GM23338 (cell line): ENCODE results near the gene MRAS. TPM values are rescaled to one million over a fixed set of nuclear protein-coding genes. Genes with fewer than 3 reads are reported as not detected.

Experiments
- ATAC-seq: fragments of 200-7000 bp; cut with Tn5 transposase; 3 replicates; pipeline ENCODE4 v1.9.1; 2020
- DNase-seq: peaks from one replicate; pipeline ENCODE4 v3.0.0-alpha.2; 2015; ENCODE audit warnings: low spot score
- H2AFZ ChIP-seq: fragments of 200-600 bp; sonication (generic); 2 replicates; pipeline ENCODE4 v1.8.0; 2016; ENCODE audit warnings: antibody characterized with exemption, mild to moderate bottlenecking, moderate library complexity
- H3F3A ChIP-seq: fragments of 200-600 bp; sonication (generic); replicated peaks from 2 replicates; pipeline ENCODE4 v1.8.0; 2017; ENCODE audit warnings: antibody characterized with exemption, mixed run types, low read depth
- H3K27ac ChIP-seq: fragments of 200-600 bp; sonication (generic); 2 replicates; pipeline ENCODE4 v1.6.1; 2016; ENCODE audit warnings: low read depth
- H3K27me3 ChIP-seq: fragments of 200-600 bp; sonication (generic); 2 replicates; pipeline ENCODE4 v1.8.0; 2016; ENCODE audit warnings: mild to moderate bottlenecking, mixed run types, moderate library complexity; ENCODE audit not compliant: insufficient read depth
- H3K36me3 ChIP-seq: fragments of 200-600 bp; sonication (generic); 2 replicates; pipeline ENCODE4 v1.8.0; 2016; ENCODE audit warnings: mild to moderate bottlenecking; ENCODE audit not compliant: insufficient read depth
- H3K4me1 ChIP-seq: fragments of 200-600 bp; sonication (generic); 2 replicates; pipeline ENCODE4 v1.8.0; 2016; ENCODE audit warnings: mild to moderate bottlenecking, moderate library complexity; ENCODE audit not compliant: insufficient read depth
- H3K4me2 ChIP-seq: fragments of 200-600 bp; sonication (generic); 2 replicates; pipeline ENCODE4 v1.7.1; 2017; ENCODE audit warnings: mixed run types
- H3K4me3 ChIP-seq: fragments of 200-600 bp; sonication (generic); 2 replicates; pipeline ENCODE4 v1.6.1; 2016; ENCODE audit warnings: mixed run types
- H3K79me2 ChIP-seq: fragments of 200-600 bp; sonication (generic); replicated peaks from 2 replicates; pipeline ENCODE4 v1.8.0; 2017; ENCODE audit warnings: mild to moderate bottlenecking; ENCODE audit not compliant: insufficient read depth
- H3K9me2 ChIP-seq: fragments of 200-600 bp; sonication (generic); 2 replicates; pipeline ENCODE4 v1.8.0; 2017; ENCODE audit not compliant: insufficient read depth
- H4K20me1 ChIP-seq: fragments of 200-600 bp; sonication (generic); replicated peaks from 2 replicates; pipeline ENCODE4 v1.8.0; 2017; ENCODE audit warnings: mild to moderate bottlenecking; ENCODE audit not compliant: insufficient read depth
- H3K27ac Mint-ChIP-seq: 2 replicates; pipeline ENCODE4 v1.8.0; 2020; ENCODE audit warnings: inconsistent platforms, mild to moderate bottlenecking, moderate library complexity, mixed read lengths
- H3K27me3 Mint-ChIP-seq: 3 replicates; pipeline ENCODE4 v1.8.0; 2022; ENCODE audit warnings: low read depth, mild to moderate bottlenecking, moderate library complexity, mixed read lengths, inconsistent platforms; ENCODE audit not compliant: insufficient read depth, poor library complexity
- H3K36me3 Mint-ChIP-seq: 3 replicates; pipeline ENCODE4 v1.8.0; 2021; ENCODE audit warnings: low read depth, mild to moderate bottlenecking, inconsistent platforms, moderate library complexity, mixed read lengths
- H3K4me1 Mint-ChIP-seq: 3 replicates; pipeline ENCODE4 v1.8.0; 2020; ENCODE audit warnings: mild to moderate bottlenecking, inconsistent platforms, mixed read lengths
- H3K4me3 Mint-ChIP-seq: 3 replicates; pipeline ENCODE4 v1.8.0; 2021; ENCODE audit warnings: moderate library complexity, mild to moderate bottlenecking, inconsistent platforms, mixed read lengths
- H3K9me3 Mint-ChIP-seq: 3 replicates; pipeline ENCODE4 v1.8.0; 2020; ENCODE audit warnings: moderate library complexity, mild to moderate bottlenecking, inconsistent platforms, mixed read lengths
- CTCF ChIP-seq, 2 experiments: fragments of 200-600 bp in 1 of 2; sonication (generic) in 1 of 2; conservative IDR thresholded peaks; 2 replicates each; pipeline versions ENCODE4 v1.5.1 to v1.6.1; 2016 to 2017; ENCODE audit warnings: antibody characterized with exemption in 2 of 2, low read depth in 2 of 2, mild to moderate bottlenecking in 2 of 2, moderate library complexity in 1 of 2
- JUNB ChIP-seq: IDR thresholded peaks from one replicate; pipeline ENCODE4 v1.6.1; 2016; ENCODE audit warnings: antibody characterized with exemption; ENCODE audit not compliant: unreplicated experiment
- NANOG ChIP-seq: IDR thresholded peaks from 2 replicates; pipeline ENCODE4 v1.6.1; 2016; ENCODE audit warnings: antibody characterized with exemption, borderline replicate concordance
- ZNF462 ChIP-seq: fragments of 250-450 bp; sonication (Bioruptor Pico); IDR thresholded peaks from 2 replicates; pipeline ENCODE4 v1.5.0; 2020; ENCODE audit warnings: mild to moderate bottlenecking, moderate library complexity
- polyA plus RNA-seq: library from polyadenylated mRNA; unstranded; fragments of >200 nt; fragmentation: Nextera tagmentation; extraction: Ambion mirVana; gene quantifications from 2 replicates; pipeline ENCODE4 v1.2.1, GENCODE V29; 2016
- total RNA-seq: library from RNA; depleted of rRNA; stranded (reverse); fragments of >200 nt; shearing (Covaris generic); gene quantifications from 2 replicates; pipeline ENCODE4 v1.2.3, GENCODE V29; 2014

The MRAS gene
- total and polyA plus RNA-seq, 2 experiments from 2014 or later, result 9.1 to 10.2 TPM

- TF ChIP-seq ZNF462 (no peak), JUNB (no peak), NANOG (no peak), CTCF (conservative IDR thresholded peaks at IDR 0.05; ENCODE audit: low read depth in 2 of 2) (no peak)
These were observed 75.9 kb downstream of the MRAS start (continued) for GRCh38 chr3:138424323-138424722.

GRCh38 chr3:138426211-138426610, 77.8 kb downstream of the MRAS start:
- Histone ChIP-seq H3K4me1 (no peaks in the 10 kb centered on the region), H3K27ac (no peak overlapping the region), H2AFZ (no peak overlapping the region), H3K9me2 (0 out of 2 replicates have a peak, but pooled peaks cover 4% of the 10 kb centered on the region), H4K20me1 (no peaks in the 10 kb centered on the region), H3F3A (no peaks in the 10 kb centered on the region), H3K4me2 (no peak overlapping the region), H3K79me2 (no peaks in the 10 kb centered on the region), H3K4me3 (no peak overlapping the region), H3K36me3 (no peaks in the 10 kb centered on the region), H3K27me3 (no peaks in the 10 kb centered on the region)
- peak; percentile 60 for DNase-seq
- H3K4me1 Mint-ChIP-seq, result peaks cover 15% of the 10 kb centered on the region
- no peaks in the 10 kb centered on the region; the same call in 1 of the 3 replicates for H3K9me3 Mint-ChIP-seq
- H3K36me3 Mint-ChIP-seq, result no peaks in the 10 kb centered on the region
- no peak overlapping the region for H3K4me3 Mint-ChIP-seq
- ATAC-seq, result peak; percentile 67
- no peak overlapping the region for H3K27ac Mint-ChIP-seq
- peaks cover 3% of the 10 kb centered on the region for H3K27me3 Mint-ChIP-seq
- no peak for TF ChIP-seq NANOG
- peak; percentile 76 to 81 for TF ChIP-seq CTCF (conservative IDR thresholded peaks at IDR 0.05; ENCODE audit: low read depth in 2 of 2)
- no peak for TF ChIP-seq ZNF462
